K562 (cell line): Measurements from ENCODE around the gene MYADML2. TPM values are rescaled to one million over a fixed set of nuclear protein-coding genes. Genes with fewer than 3 reads are reported as not detected.
A peak's percentile ranks its signal among the peaks of the same experiment; 100 is the strongest.

Source experiments
- ATAC-seq: fragments of 200-7000 bp; cut with Tn5 transposase; 3 replicates; pipeline ENCODE4 v1.9.1; 2020; ENCODE audit warnings: moderate library complexity
- BruUV-seq: library from RNA; stranded (reverse); fragments of 400-500 nt; replicated peaks from 2 replicates; lab custom pipeline; 2021; lab: Mats Ljungman, UMichigan
- CTCF ChIA-PET: fragments of 300-600 bp; formaldehyde crosslinking; extraction: SDS; loops from one replicate; lab custom pipeline; 2021; ENCODE audit warnings: low intra/inter-chr PET ratio; lab: Yijun Ruan, JAX
- POLR2A ChIA-PET: fragments of 300-600, 350-650 bp; sonication (Branson Sonifier 250); formaldehyde crosslinking; extraction: SDS; loops from one replicate; lab custom pipeline; 2021; ENCODE audit warnings: antibody characterized with exemption, inconsistent platforms; lab: Yijun Ruan, JAX
- DNase-seq, 4 experiments: peaks; one replicate each; pipeline versions ENCODE4 v3.0.0 to v3.0.0-alpha.2; 2011 to 2018; ENCODE audit warnings: low spot score in 3 of 4, mixed read lengths in 3 of 4; ENCODE audit errors: extremely low read depth in 1 of 4
- FAIRE-seq: peaks from 2 replicates; lab custom pipeline; 2011; peaks lifted over from hg19 to GRCh38; lab: Jason Lieb, UNC
- H2AFZ ChIP-seq: 2 replicates; pipeline ENCODE4 v1.6.0; 2011; ENCODE audit warnings: low read depth, low read length, control low read depth, inconsistent platforms
- H3K27ac ChIP-seq: fragments of 200-600 bp; 3 replicates; pipeline ENCODE4 v1.8.0; 2011; ENCODE audit warnings: low read depth, mild to moderate bottlenecking, control low read depth, inconsistent platforms, low read length, moderate library complexity, mixed read lengths; ENCODE audit errors: extremely low read depth
- H3K27me3 ChIP-seq, 2 experiments: fragments of 300-600 bp in 1 of 2; 2 replicates in 1 of 2; 3 replicates in 1 of 2; pipeline versions ENCODE4 v1.6.0 to v1.8.0; 2011; ENCODE audit warnings: inconsistent platforms in 2 of 2, low read length in 2 of 2, mild to moderate bottlenecking in 1 of 2, mixed read lengths in 1 of 2, moderate library complexity in 1 of 2; ENCODE audit not compliant: control insufficient read depth in 2 of 2, insufficient read depth in 2 of 2
- H3K36me3 ChIP-seq: fragments of 300-600 bp; 3 replicates; pipeline ENCODE4 v1.8.0; 2011; ENCODE audit warnings: mild to moderate bottlenecking, low read length, inconsistent platforms; ENCODE audit not compliant: control insufficient read depth, insufficient read depth
- H3K4me1 ChIP-seq, 2 experiments: fragments of 200-600 bp in 1 of 2; replicated peaks in 1 of 2; 2 replicates in 1 of 2; 3 replicates in 1 of 2; pipeline versions ENCODE4 v1.5.1 to v1.8.0; 2011; ENCODE audit warnings: inconsistent platforms in 2 of 2, low read length in 2 of 2, mild to moderate bottlenecking in 1 of 2, mixed read lengths in 1 of 2, moderate library complexity in 1 of 2; ENCODE audit not compliant: control insufficient read depth in 2 of 2, insufficient read depth in 2 of 2
- H3K4me2 ChIP-seq: 2 replicates; pipeline ENCODE4 v1.6.1; 2011; ENCODE audit warnings: low read length, control low read depth, inconsistent platforms, mixed read lengths; ENCODE audit not compliant: insufficient read depth
- H3K4me3 ChIP-seq: fragments of 200-600 bp; sonication (generic), shearing (Covaris generic); 2 replicates; pipeline ENCODE4 v1.5.1; 2016; ENCODE audit warnings: control low read depth, inconsistent platforms
- H3K79me2 ChIP-seq: fragments of 200-600 bp; 3 replicates; pipeline ENCODE4 v1.8.0; 2011; ENCODE audit warnings: low read length, inconsistent platforms; ENCODE audit not compliant: control insufficient read depth, insufficient read depth
- H3K9ac ChIP-seq, 2 experiments: 2 replicates each; pipeline versions ENCODE4 v1.6.0 to v1.6.1; 2011; ENCODE audit warnings: low read depth in 2 of 2, low read length in 2 of 2, control low read depth in 1 of 2, inconsistent platforms in 1 of 2, mild to moderate bottlenecking in 1 of 2, mixed read lengths in 1 of 2; ENCODE audit not compliant: insufficient read depth in 1 of 2
- H3K9me1 ChIP-seq: one replicate; pipeline ENCODE4 v1.6.0; 2011; ENCODE audit warnings: inconsistent platforms, mild to moderate bottlenecking, low read length, moderate library complexity; ENCODE audit not compliant: control insufficient read depth, insufficient read depth
- H3K9me3 ChIP-seq: replicated peaks from 2 replicates; pipeline ENCODE4 v1.5.1; 2011; ENCODE audit warnings: low read depth, low read length, inconsistent platforms; ENCODE audit not compliant: control insufficient read depth, insufficient read depth
- H4K20me1 ChIP-seq: replicated peaks from 2 replicates; pipeline ENCODE4 v1.6.1; 2011; ENCODE audit warnings: low read length, inconsistent platforms, mixed read lengths; ENCODE audit not compliant: control insufficient read depth, insufficient read depth
- FOXA3 ChIP-seq, 2 experiments: fragments of 450-650 bp in 1 of 2; sonication (generic) in 1 of 2; formaldehyde crosslinking; IDR thresholded peaks in 1 of 2; conservative IDR thresholded peaks in 1 of 2; 2 replicates each; pipeline versions ENCODE4 v1.4.0 to v1.8.0; 2020 to 2022; ENCODE audit warnings: mild to moderate bottlenecking in 2 of 2, missing genetic modification reagents in 1 of 2
- PHF8 ChIP-seq: fragments of 200-600 bp; sonication (generic); IDR thresholded peaks from 2 replicates; pipeline ENCODE4 v1.6.1; 2012; ENCODE audit warnings: mixed run types, mild to moderate bottlenecking, inconsistent platforms, low read length, moderate library complexity, borderline replicate concordance
- POLR2A ChIP-seq: fragments of 450-650 bp; conservative IDR thresholded peaks from 2 replicates; pipeline ENCODE4 v1.6.1; 2016
- POLR2B ChIP-seq: fragments of 450-650 bp; IDR thresholded peaks from 2 replicates; pipeline ENCODE4 v1.6.1; 2018; ENCODE audit warnings: low read depth; ENCODE audit not compliant: partially characterized antibody
- POLR2G ChIP-seq: fragments of 200-400 bp; formaldehyde crosslinking; IDR thresholded peaks from 2 replicates; pipeline ENCODE4 v1.6.1; 2017; ENCODE audit warnings: low read depth, mild to moderate bottlenecking, antibody characterized with exemption, low read length, moderate library complexity
- RBFOX2 ChIP-seq: fragments of 200-400 bp; formaldehyde crosslinking; IDR thresholded peaks from 2 replicates; pipeline ENCODE4 v1.6.1; 2017; ENCODE audit warnings: low read depth, mild to moderate bottlenecking, low read length, moderate library complexity
- RBM22 ChIP-seq: fragments of 200-400 bp; formaldehyde crosslinking; IDR thresholded peaks from 2 replicates; pipeline ENCODE4 v1.6.1; 2018; ENCODE audit warnings: low read length, low read depth; ENCODE audit not compliant: poor library complexity, severe bottlenecking
- TRIM24 ChIP-seq, 2 experiments: fragments of 450-650 bp; IDR thresholded peaks; 2 replicates each; pipeline ENCODE4 v1.6.1; 2016
- ZFP36 ChIP-seq: fragments of 150-350 bp; IDR thresholded peaks from 2 replicates; pipeline ENCODE4 v1.6.1; 2018; ENCODE audit warnings: low read length, low read depth; ENCODE audit not compliant: partially characterized antibody
- ZNF740 ChIP-seq, 3 experiments: fragments of 200-800 bp in 1 of 3; sonication (Bioruptor generic) in 1 of 3; sonication (generic) in 1 of 3; formaldehyde crosslinking in 1 of 3; IDR thresholded peaks; 2 replicates each; pipeline versions ENCODE4 v1.6.1 to v1.8.0; 2016 to 2022; ENCODE audit warnings: mild to moderate bottlenecking in 2 of 3, missing compliant biosample characterization in 2 of 3, missing genetic modification characterization in 2 of 3, missing genetic modification reagents in 1 of 3
- ZNF780A ChIP-seq: fragments of 250-450 bp; sonication (Bioruptor Pico); IDR thresholded peaks from 2 replicates; pipeline ENCODE4 v1.5.0; 2021; ENCODE audit warnings: mild to moderate bottlenecking
- WGBS: fragments of 100-300 bp; shearing (Covaris generic); methylation state at CpG from one replicate; pipeline ENCODE4 v1.1.6; 2016; ENCODE audit warnings: low coverage, mixed read lengths; ENCODE audit not compliant: insufficient coverage; ENCODE audit errors: missing lambda C conversion rate; 5-methylcytosine and 5-hydroxymethylcytosine counted together
- in situ Hi-C: fragments of 300-500 bp; cut with MboI; formaldehyde crosslinking; loops from 4 replicates; pipeline ENCODE4 v1.15.0; 2018; ENCODE audit warnings: inconsistent platforms, mixed read lengths
- intact Hi-C: fragments of 100-400 bp; cut with micrococcal nuclease; formaldehyde crosslinking; loops from 2 replicates; pipeline ENCODE4 v1.14.2; 2022
- polyA plus RNA-seq, 8 experiments: library from polyadenylated mRNA; depleted of rRNA in 4 of 8; stranded (reverse) in 5 of 8; unstranded in 3 of 8; fragments of >200 nt; fragmentation: Nextera tagmentation in 2 of 8; fragmentation: Illumina TruSeq in 1 of 8; extraction: Ambion mirVana in 2 of 8; extraction: Trizol in 1 of 8; gene quantifications; 2 replicates each; pipeline versions ENCODE4 v1.2.1 to v1.2.3, GENCODE V29; 2011 to 2014; ENCODE audit warnings: inconsistent platforms in 1 of 8, missing spikeins in 1 of 8
- total RNA-seq, 7 experiments: library from RNA; depleted of rRNA in 6 of 7; stranded (reverse); fragments of >200 nt in 6 of 7; fragmentation: Illumina TruSeq in 2 of 7; extraction: Trizol in 2 of 7; gene quantifications; 2 replicates each; pipeline versions ENCODE4 v1.2.1 to v1.2.3, GENCODE V29; 2011 to 2021; ENCODE audit warnings: low replicate concordance in 1 of 7

The MYADML2 gene
- total and polyA plus RNA-seq, 9 of the 15 experiments (the other 6 are each of a cell fraction or from before 2014, with no cell fraction given): not detected

GRCh38 chr17:81933178-81933699, 13.8 kb downstream of the MYADML2 start:
- 82% methylated on average over 13 of the region's 14 CpGs for WGBS
- ATAC-seq: no peak
- Histone ChIP-seq H3K4me2 (no peak overlapping the region), H2AFZ (no peak overlapping the region), H3K4me3 (no peak overlapping the region), H3K9me1 (peaks cover 13% of the 10 kb centered on the region), H3K79me2 (peaks cover 35% of the 10 kb centered on the region), H3K27me3 (no peaks in the 10 kb centered on the region), H3K9me3 (no peaks in the 10 kb centered on the region), H4K20me1 (peaks cover 7% of the 10 kb centered on the region), H3K4me1 (peaks cover 39 to 99% of the 10 kb centered on the region in 2 experiments), H3K9ac (peak overlapping the region in 1 of 2 experiments; percentile 89; a peak in 2 of 4 replicates), H3K27ac (no peak overlapping the region)
- in situ Hi-C loops (no loop called here), intact Hi-C loops (no loop called here)
- BruUV-seq: no TSS peak
- ChIA-PET CTCF (no interaction called here), POLR2A (interaction anchor here (0.6 to 1.5 kb wide), 6 partner anchors 8 to 586 kb away, joined by 3 to 4 read pairs (median 3); no protein-coding TSS in a partner anchor)
- DNase-seq: no peak
- TF ChIP-seq RBFOX2: peak; percentile 51; the same call in 1 of the 2 replicates
- TF ChIP-seq RBM22: peak; percentile 30
- TF ChIP-seq ZNF780A (CRISPR knock-in tag): no peak
- peak; percentile 33; the same call in 1 of the 2 replicates for TF ChIP-seq POLR2A
- TF ChIP-seq ZFP36: no peak
- TF ChIP-seq PHF8: 0 out of 2 replicates have a peak, but pooled peaks have one; percentile 8
- TF ChIP-seq TRIM24 (IDR thresholded peaks at IDR 0.05): no peak
- peak; percentile 23 for TF ChIP-seq POLR2B
- 0 out of 2 replicates have a peak, but pooled peaks have one; percentile 45 for TF ChIP-seq ZNF740 (CRISPR knock-in tag; IDR thresholded peaks at IDR 0.05)
- no peak for TF ChIP-seq ZNF740 (tag; IDR thresholded peaks at IDR 0.05)
- no peak for TF ChIP-seq FOXA3 (CRISPR knock-in tag; conservative IDR thresholded peaks at IDR 0.05 in 1 of 2, IDR thresholded peaks at IDR 0.05 in 1 of 2)
- peak; percentile 76 for TF ChIP-seq POLR2G
- TF ChIP-seq, all 486 proteins: peak for 7
- FAIRE-seq: no peak
- H3K36me3 ChIP-seq: peaks cover 36% of the 10 kb centered on the region; the same call in 2 of the 3 replicates
